GM12892 (cell line): ENCODE results near the gene HMGB1.

ENCODE experiments used
- POLR2A ChIP-seq: IDR thresholded peaks from 2 replicates; pipeline ENCODE4 v1.6.1; 2011; ENCODE audit warnings: low read depth, low read length, control low read depth
- POLR2AphosphoS5 ChIP-seq: IDR thresholded peaks from 2 replicates; pipeline ENCODE4 v1.6.1; 2011; ENCODE audit warnings: low read depth, low read length, control low read depth

- TF ChIP-seq POLR2A = no peak
- TF ChIP-seq POLR2AphosphoS5 = no peak
Observed at GRCh38 chr13:30502237-30502636, 36.5 kb upstream of the HMGB1 start.
